PFSK-1 (cell line): ENCODE data around the gene ZDHHC5.

Source experiments
- POLR2AphosphoS5 ChIP-seq: IDR thresholded peaks from 2 replicates; pipeline ENCODE4 v1.6.1; 2012; ENCODE audit warnings: low read depth, mild to moderate bottlenecking, control low read depth, low read length, moderate library complexity
- SIN3A ChIP-seq: IDR thresholded peaks from 2 replicates; pipeline ENCODE4 v1.6.1; 2012; ENCODE audit warnings: mild to moderate bottlenecking, low read length, moderate library complexity, borderline replicate concordance; ENCODE audit not compliant: insufficient read depth
- TAF1 ChIP-seq: IDR thresholded peaks from 2 replicates; pipeline ENCODE4 v1.6.1; 2012; ENCODE audit warnings: low read length, control low read depth, borderline replicate concordance; ENCODE audit not compliant: insufficient read depth
- TF ChIP-seq, protein P1 (sequence below), 2 experiments: IDR thresholded peaks; 2 replicates each; pipeline versions ENCODE4 v1.6.1 to v1.8.0; 2011 to 2012; ENCODE audit warnings: low read depth in 2 of 2, low read length in 2 of 2, control low read depth in 1 of 2, inconsistent platforms in 1 of 2, mild to moderate bottlenecking in 1 of 2, moderate library complexity in 1 of 2; ENCODE audit not compliant: insufficient read depth in 1 of 2

- TF ChIP-seq, protein P1, sequence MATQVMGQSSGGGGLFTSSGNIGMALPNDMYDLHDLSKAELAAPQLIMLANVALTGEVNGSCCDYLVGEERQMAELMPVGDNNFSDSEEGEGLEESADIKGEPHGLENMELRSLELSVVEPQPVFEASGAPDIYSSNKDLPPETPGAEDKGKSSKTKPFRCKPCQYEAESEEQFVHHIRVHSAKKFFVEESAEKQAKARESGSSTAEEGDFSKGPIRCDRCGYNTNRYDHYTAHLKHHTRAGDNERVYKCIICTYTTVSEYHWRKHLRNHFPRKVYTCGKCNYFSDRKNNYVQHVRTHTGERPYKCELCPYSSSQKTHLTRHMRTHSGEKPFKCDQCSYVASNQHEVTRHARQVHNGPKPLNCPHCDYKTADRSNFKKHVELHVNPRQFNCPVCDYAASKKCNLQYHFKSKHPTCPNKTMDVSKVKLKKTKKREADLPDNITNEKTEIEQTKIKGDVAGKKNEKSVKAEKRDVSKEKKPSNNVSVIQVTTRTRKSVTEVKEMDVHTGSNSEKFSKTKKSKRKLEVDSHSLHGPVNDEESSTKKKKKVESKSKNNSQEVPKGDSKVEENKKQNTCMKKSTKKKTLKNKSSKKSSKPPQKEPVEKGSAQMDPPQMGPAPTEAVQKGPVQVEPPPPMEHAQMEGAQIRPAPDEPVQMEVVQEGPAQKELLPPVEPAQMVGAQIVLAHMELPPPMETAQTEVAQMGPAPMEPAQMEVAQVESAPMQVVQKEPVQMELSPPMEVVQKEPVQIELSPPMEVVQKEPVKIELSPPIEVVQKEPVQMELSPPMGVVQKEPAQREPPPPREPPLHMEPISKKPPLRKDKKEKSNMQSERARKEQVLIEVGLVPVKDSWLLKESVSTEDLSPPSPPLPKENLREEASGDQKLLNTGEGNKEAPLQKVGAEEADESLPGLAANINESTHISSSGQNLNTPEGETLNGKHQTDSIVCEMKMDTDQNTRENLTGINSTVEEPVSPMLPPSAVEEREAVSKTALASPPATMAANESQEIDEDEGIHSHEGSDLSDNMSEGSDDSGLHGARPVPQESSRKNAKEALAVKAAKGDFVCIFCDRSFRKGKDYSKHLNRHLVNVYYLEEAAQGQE (IDR thresholded peaks at IDR 0.05; ENCODE audit: insufficient read depth in 1 of 2, low read depth in 2 of 2, low read length in 2 of 2): no peak
- TF ChIP-seq POLR2AphosphoS5 (no peak), TAF1 (no peak), SIN3A (no peak)
These were observed 64.7 kb downstream of the ZDHHC5 start for GRCh38 chr11:57732661-57733060.
